Activated naive CD8-positive, alpha-beta T cell treated with anti-CD3 and anti-CD28 coated beads for 36 hours (primary cell): ENCODE measurements around the gene CIRBP. TPM values are rescaled to one million over a fixed set of nuclear protein-coding genes. Genes with fewer than 3 reads are reported as not detected.
A peak's percentile ranks its signal among the peaks of the same experiment; 100 is the strongest.

Experiments
- DNase-seq: peaks from one replicate; pipeline ENCODE4 v3.0.0; 2021
- H3K27ac Mint-ChIP-seq: one replicate; pipeline ENCODE4 v1.8.0; 2022; ENCODE audit warnings: mild to moderate bottlenecking, moderate library complexity, mixed read lengths
- H3K27me3 Mint-ChIP-seq: one replicate; pipeline ENCODE4 v1.8.0; 2022; ENCODE audit warnings: mild to moderate bottlenecking, mixed read lengths
- H3K36me3 Mint-ChIP-seq: one replicate; pipeline ENCODE4 v1.8.0; 2021; ENCODE audit warnings: mild to moderate bottlenecking, mixed read lengths
- H3K4me1 Mint-ChIP-seq: one replicate; pipeline ENCODE4 v1.8.0; 2021; ENCODE audit warnings: mixed read lengths
- H3K4me3 Mint-ChIP-seq: one replicate; pipeline ENCODE4 v1.8.0; 2022; ENCODE audit warnings: mild to moderate bottlenecking, moderate library complexity, mixed read lengths
- H3K9me3 Mint-ChIP-seq: one replicate; pipeline ENCODE4 v1.8.0; 2022; ENCODE audit warnings: mixed read lengths
- total RNA-seq, 2 experiments: library from RNA; stranded (reverse); gene quantifications; one replicate each; pipeline ENCODE4 v1.2.3, GENCODE V29; 2021

The CIRBP gene
- total RNA-seq, 2 experiments from 2014 or later, result 208 to 216 TPM

DNA sequence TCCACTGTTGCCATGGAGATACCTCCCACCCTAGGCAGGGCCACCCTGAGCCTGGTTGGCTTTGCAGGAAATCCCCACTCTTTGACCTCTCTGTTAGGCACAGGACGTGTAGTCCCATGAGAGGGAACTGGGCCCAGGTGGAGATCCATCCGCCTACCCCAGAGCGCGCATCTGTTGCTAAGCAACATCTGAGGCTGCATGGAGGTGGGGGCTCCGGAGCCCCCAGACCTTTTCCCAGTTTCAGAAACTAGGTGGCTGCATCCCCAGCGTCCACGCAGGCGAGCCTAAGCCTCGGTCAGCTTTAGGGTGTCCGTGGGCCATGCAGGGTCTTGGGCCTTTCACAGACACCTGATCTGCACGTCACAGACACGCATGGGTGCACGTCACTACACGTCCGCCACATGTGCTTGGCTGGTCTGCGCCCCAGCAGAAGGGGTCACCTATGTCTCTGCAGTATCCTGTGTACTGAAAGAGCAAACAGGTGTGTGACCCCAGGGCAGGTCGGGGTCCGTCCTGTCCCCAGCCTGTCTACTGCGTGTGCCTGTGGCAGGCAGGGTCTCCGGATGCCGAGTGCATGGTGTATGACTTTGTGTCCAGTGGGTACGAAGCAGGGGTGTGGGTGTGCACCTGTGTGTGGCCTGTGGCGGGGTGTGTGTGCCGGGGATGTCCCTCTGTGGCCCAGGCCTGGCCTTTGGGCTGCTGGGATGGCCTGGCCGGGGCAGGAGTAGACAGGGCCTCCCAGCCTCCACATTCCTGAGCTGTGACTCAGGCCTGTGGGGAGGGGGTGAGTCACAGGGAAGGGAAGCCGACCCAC is 4.1 kb upstream of the CIRBP start:
- H3K36me3 Mint-ChIP-seq, result peaks cover 19% of the 10 kb centered on the region
- H3K27me3 Mint-ChIP-seq, result peaks cover 1% of the 10 kb centered on the region
- no peaks in the 10 kb centered on the region for H3K9me3 Mint-ChIP-seq
- H3K4me3 Mint-ChIP-seq, result no peak overlapping the region
- no peak overlapping the region for H3K27ac Mint-ChIP-seq
- H3K4me1 Mint-ChIP-seq, result peaks cover 48% of the 10 kb centered on the region
- no peak for DNase-seq

GRCh38 chr19:1265615-1266128 is 3.5 kb upstream of the CIRBP start:
- no peaks in the 10 kb centered on the region for H3K9me3 Mint-ChIP-seq
- H3K36me3 Mint-ChIP-seq, result peaks cover 25% of the 10 kb centered on the region
- peaks cover 4% of the 10 kb centered on the region for H3K27me3 Mint-ChIP-seq
- H3K27ac Mint-ChIP-seq, result peak overlapping the region; percentile 59
- peak; percentile 71 for DNase-seq
- H3K4me3 Mint-ChIP-seq, result peak overlapping the region; percentile 42
- peaks cover 52% of the 10 kb centered on the region for H3K4me1 Mint-ChIP-seq

DNA sequence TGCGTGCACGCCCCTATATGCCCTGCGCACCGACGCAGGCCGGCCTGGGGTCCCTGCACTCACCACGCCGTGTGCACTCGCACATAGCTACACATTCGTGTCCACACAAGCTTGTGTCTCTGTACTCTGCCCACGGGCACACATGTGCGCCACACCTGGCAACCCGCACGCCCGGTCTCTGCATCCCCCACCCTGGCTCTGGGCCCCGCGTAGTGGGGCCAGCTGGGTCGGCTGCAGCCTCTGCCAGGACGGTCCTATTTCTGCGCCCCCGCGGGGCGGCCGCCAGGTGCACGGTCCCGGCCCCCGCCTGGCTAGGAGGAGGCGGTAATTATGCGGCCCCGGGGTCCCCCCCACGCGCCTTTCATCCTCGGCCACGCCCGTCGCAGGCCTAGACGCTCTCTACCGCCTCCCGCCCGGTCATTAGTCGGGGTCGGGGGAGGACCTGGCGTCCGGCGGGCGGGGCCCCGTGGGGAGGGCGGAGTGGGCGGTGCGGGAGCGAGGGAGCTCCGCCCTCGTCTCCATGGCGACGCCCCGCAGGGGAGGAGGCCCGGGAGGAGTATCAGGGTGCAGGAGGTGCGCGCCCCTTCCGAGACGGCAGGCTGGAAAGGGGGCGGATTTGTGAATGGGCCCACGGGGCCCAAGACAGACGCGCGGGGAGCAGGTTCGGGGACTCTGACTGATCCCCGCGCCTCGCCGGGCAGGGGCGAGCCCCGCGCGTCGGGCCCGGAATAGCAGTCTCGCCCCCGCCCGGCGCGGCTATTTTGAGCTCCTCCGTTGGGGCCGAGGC is 2.8 kb upstream of the CIRBP start:
- H3K4me3 Mint-ChIP-seq, result peak overlapping the region; percentile 42
- H3K9me3 Mint-ChIP-seq, result no peaks in the 10 kb centered on the region
- H3K36me3 Mint-ChIP-seq, result peaks cover 31% of the 10 kb centered on the region
- peak overlapping the region; percentile 59 for H3K27ac Mint-ChIP-seq
- H3K27me3 Mint-ChIP-seq, result peaks cover 4% of the 10 kb centered on the region
- peaks cover 59% of the 10 kb centered on the region for H3K4me1 Mint-ChIP-seq
- DNase-seq, result peak; percentile 91

DNA sequence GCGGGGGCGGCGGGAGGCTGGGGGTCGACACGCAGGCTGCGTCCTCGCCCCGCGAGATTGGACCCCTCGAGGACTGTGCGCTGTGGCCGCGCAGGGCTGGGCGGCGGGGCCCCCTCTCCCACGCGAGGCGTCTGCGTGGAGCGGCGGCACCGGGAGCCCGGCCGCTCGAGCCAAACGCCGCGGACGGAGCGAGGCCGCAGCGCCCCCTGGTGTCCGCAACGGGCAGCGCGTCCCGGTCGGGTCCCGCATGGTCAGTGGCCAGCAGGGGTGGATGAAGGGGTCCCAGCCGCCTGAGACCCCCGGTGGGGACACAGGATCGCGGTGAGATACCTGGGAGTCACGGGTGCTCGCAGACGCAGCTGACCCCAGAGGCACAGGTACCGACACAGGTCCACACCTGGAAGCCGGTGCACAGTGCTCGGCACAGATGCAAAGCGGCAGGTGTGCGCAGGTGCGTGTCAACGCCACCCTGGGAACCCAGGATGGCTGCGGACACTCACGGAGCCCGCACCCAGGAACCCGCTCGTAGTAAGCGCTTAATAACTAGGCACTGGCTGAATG is 2.1 kb upstream of the CIRBP start:
- Mint-ChIP-seq H3K9me3 (no peaks in the 10 kb centered on the region), H3K27me3 (peaks cover 4% of the 10 kb centered on the region), H3K36me3 (peaks cover 31% of the 10 kb centered on the region), H3K27ac (peak overlapping the region; percentile 45), H3K4me1 (peaks cover 59% of the 10 kb centered on the region), H3K4me3 (peak overlapping the region; percentile 61)
- peak; percentile 75 for DNase-seq

- peak overlapping the region; percentile 61 for H3K4me3 Mint-ChIP-seq
- peaks cover 4% of the 10 kb centered on the region for H3K27me3 Mint-ChIP-seq
- peak; percentile 49 for DNase-seq
These were observed 1.5 kb upstream of the CIRBP start for GRCh38 chr19:1267477-1268225.

GRCh38 chr19:1268226-1269064 is 687 bp upstream of the CIRBP start:
- Mint-ChIP-seq H3K4me1 (peaks cover 60% of the 10 kb centered on the region), H3K36me3 (peaks cover 37% of the 10 kb centered on the region), H3K27ac (peak overlapping the region; percentile 60), H3K9me3 (no peaks in the 10 kb centered on the region), H3K4me3 (peak overlapping the region; percentile 77), H3K27me3 (peaks cover 4% of the 10 kb centered on the region)
- DNase-seq, result no peak

More at GRCh38 chr19:1267477-1268225, 1.5 kb upstream of the CIRBP start:
- H3K36me3 Mint-ChIP-seq, result peaks cover 35% of the 10 kb centered on the region
- H3K4me1 Mint-ChIP-seq, result peaks cover 61% of the 10 kb centered on the region
- H3K27ac Mint-ChIP-seq, result peak overlapping the region; percentile 45
- H3K9me3 Mint-ChIP-seq, result no peaks in the 10 kb centered on the region

DNA sequence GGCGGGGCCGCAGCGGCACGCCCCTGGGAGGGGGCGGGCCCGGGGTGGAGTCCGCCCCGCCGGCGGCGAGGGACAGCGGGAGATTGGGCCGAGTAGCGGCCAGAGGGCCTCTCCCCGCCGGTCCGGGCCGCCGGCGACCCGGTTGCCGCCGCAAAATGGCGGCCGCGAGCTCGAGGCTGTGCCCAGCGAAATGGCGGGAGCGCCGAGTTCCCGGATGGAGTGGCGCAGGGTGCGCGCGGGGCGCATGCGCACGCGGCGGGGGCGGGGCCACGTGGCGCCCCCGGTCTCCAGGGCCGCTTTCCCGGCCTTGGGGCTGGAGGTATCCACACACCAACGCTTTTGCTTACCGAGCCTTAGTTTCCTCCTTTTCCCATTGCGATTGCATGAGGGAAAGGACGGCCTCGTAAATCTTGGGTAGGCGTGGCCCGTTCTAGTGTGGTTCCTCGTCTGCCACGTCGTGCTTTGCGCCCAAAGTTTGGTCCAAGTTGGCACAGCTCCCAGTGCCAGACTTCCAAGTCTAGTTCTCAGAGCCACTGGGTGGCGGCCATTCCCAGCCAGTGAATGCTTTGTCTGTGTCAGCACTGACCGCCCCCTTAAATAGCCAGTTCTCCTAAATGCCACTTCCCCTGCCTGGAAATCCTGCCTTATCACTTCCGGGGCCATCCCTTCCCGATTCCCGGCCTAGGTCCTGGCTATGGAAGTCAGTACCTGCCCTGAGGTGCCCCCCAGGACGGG is 513 bp downstream of the CIRBP start:
- Mint-ChIP-seq H3K9me3 (no peaks in the 10 kb centered on the region), H3K27me3 (peaks cover 4% of the 10 kb centered on the region), H3K4me1 (peaks cover 61% of the 10 kb centered on the region), H3K4me3 (peak overlapping the region; percentile 96), H3K36me3 (peaks cover 43% of the 10 kb centered on the region), H3K27ac (peak overlapping the region; percentile 96)
- DNase-seq, result peak; percentile 91

- Mint-ChIP-seq H3K36me3 (peaks cover 44% of the 10 kb centered on the region), H3K4me3 (peak overlapping the region; percentile 96), H3K27ac (peak overlapping the region; percentile 96), H3K9me3 (no peaks in the 10 kb centered on the region), H3K4me1 (peaks cover 56% of the 10 kb centered on the region), H3K27me3 (peaks cover 4% of the 10 kb centered on the region)
- DNase-seq, result no peak
These were observed 1.2 kb downstream of the CIRBP start for GRCh38 chr19:1270213-1270853.

DNA sequence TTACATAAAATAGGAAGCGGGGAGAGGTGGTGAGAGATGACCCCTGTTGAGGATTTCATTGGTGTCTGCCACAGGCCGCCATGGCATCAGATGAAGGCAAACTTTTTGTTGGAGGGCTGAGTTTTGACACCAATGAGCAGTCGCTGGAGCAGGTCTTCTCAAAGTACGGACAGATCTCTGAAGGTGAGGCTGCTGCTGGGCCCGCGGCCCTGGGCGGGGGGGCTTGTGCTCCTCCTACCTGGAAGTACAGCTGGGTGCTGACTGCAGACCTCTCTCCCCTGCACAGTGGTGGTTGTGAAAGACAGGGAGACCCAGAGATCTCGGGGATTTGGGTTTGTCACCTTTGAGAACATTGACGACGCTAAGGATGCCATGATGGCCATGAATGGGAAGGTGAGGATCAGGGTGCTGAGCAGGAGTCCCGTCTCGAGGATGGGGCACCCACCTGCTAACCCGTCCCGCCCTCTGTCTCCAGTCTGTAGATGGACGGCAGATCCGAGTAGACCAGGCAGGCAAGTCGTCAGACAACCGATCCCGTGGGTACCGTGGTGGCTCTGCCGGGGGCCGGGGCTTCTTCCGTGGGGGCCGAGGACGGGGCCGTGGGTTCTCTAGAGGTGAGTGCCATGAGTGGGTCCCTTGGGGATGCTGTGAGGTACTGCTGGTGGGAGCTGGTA is 1.9 kb downstream of the CIRBP start:
- peaks cover 44% of the 10 kb centered on the region for H3K36me3 Mint-ChIP-seq
- DNase-seq, result no peak
- H3K27me3 Mint-ChIP-seq, result peaks cover 4% of the 10 kb centered on the region
- peak overlapping the region; percentile 96 for H3K27ac Mint-ChIP-seq
- H3K4me3 Mint-ChIP-seq, result peak overlapping the region; percentile 96
- peaks cover 52% of the 10 kb centered on the region for H3K4me1 Mint-ChIP-seq
- H3K9me3 Mint-ChIP-seq, result no peaks in the 10 kb centered on the region

DNA sequence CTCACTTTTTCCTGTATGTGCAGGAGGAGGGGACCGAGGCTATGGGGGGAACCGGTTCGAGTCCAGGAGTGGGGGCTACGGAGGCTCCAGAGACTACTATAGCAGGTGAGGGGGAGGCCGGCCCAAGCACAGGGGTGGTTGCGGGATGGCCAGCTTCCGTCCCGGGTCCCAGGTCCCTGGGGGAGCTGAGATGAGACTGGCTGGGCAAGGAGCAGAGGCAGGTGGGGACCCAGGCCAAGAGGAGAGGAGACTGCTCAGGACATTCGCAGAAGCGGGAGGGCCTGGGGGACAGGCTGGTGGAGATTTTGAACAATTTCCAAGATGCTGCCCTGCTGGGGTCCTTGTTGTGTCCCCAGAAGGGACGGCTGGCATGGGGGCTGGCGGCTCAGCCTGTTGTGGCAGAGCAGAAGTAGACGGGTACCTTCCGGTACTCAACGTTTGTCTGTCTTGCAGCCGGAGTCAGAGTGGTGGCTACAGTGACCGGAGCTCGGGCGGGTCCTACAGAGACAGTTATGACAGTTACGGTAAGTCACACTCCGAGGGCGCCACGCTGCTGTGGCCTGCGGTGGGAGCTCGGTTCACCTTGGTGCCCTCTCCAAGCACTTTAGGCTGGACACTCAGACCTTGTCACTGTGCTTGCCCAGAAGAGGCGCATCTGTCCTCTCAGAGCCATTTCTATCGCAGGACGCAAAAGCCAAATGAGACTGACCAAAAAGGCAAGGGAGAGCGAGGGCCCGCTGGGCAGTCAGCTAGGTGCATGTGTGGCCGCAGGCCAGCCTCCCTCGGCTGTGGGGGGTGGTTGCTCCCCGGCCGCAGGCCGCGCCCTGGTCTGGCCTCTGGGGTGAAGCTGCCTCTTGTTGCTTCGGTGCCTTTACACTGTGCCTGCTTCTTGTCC is 2.6 kb downstream of the CIRBP start:
- Mint-ChIP-seq H3K4me3 (peak overlapping the region; percentile 96), H3K27ac (peak overlapping the region; percentile 96), H3K27me3 (peaks cover 4% of the 10 kb centered on the region), H3K36me3 (peaks cover 48% of the 10 kb centered on the region), H3K4me1 (peaks cover 55% of the 10 kb centered on the region), H3K9me3 (no peaks in the 10 kb centered on the region)
- no peak for DNase-seq

GRCh38 chr19:1272423-1273262 is 3.5 kb downstream of the CIRBP start:
- Mint-ChIP-seq H3K27ac (peak overlapping the region; percentile 77), H3K9me3 (no peaks in the 10 kb centered on the region), H3K27me3 (peaks cover 4% of the 10 kb centered on the region), H3K4me1 (peaks cover 52% of the 10 kb centered on the region), H3K36me3 (peaks cover 53% of the 10 kb centered on the region), H3K4me3 (peak overlapping the region; percentile 52)
- DNase-seq, result no peak
